Activated CD4-positive, alpha-beta T cell treated with anti-CD3 and anti-CD28 coated beads for 36 hours (primary cell): ENCODE data around the gene COX7A1. TPM values are rescaled to one million over a fixed set of nuclear protein-coding genes. Genes with fewer than 3 reads are reported as not detected.

ENCODE experiments used
- ATAC-seq: fragments of 200-7000 bp; cut with Tn5 transposase; one replicate; pipeline ENCODE4 v1.10.0; 2021; ENCODE audit warnings: mild to moderate bottlenecking, moderate library complexity
- CTCF ChIA-PET: fragments of 350-600 bp; sonication (Branson Sonifier 250); formaldehyde crosslinking; loops from one replicate; lab custom pipeline; 2021; ENCODE audit warnings: antibody characterized with exemption; lab: Charles Lee
- POLR2A ChIA-PET: fragments of 350-600 bp; sonication (Branson Sonifier 250); formaldehyde crosslinking; loops from one replicate; lab custom pipeline; 2021; ENCODE audit warnings: antibody characterized with exemption, inconsistent platforms; lab: Charles Lee
- DNase-seq: peaks from one replicate; pipeline ENCODE4 v3.0.0-alpha.2; 2020
- H3K27ac Mint-ChIP-seq: one replicate; pipeline ENCODE4 v1.8.0; 2021; ENCODE audit warnings: mixed read lengths
- H3K27me3 Mint-ChIP-seq: one replicate; pipeline ENCODE4 v1.8.0; 2021; ENCODE audit warnings: mixed read lengths
- H3K36me3 Mint-ChIP-seq: one replicate; pipeline ENCODE4 v1.8.0; 2021; ENCODE audit warnings: low read depth, mixed read lengths
- H3K4me1 Mint-ChIP-seq: one replicate; pipeline ENCODE4 v1.8.0; 2021; ENCODE audit warnings: mixed read lengths
- H3K4me3 Mint-ChIP-seq: one replicate; pipeline ENCODE4 v1.8.0; 2021; ENCODE audit warnings: mild to moderate bottlenecking, moderate library complexity, mixed read lengths
- H3K9me3 Mint-ChIP-seq: one replicate; pipeline ENCODE4 v1.8.0; 2021; ENCODE audit warnings: low read depth, mixed read lengths
- intact Hi-C, 2 experiments: fragments of 100-400 bp; cut with DNase I in 1 of 2; cut with micrococcal nuclease in 1 of 2; formaldehyde crosslinking; loops; one replicate each; pipeline versions ENCODE4 v1.14.2 to v1.15.1; 2022 to 2024; cut with DNase I, micrococcal nuclease
- total RNA-seq, 2 experiments: library from RNA; stranded (reverse); gene quantifications; one replicate each; pipeline ENCODE4 v1.2.3, GENCODE V29; 2021

Gene COX7A1
- total RNA-seq, 2 experiments from 2014 or later = not detected

DNA sequence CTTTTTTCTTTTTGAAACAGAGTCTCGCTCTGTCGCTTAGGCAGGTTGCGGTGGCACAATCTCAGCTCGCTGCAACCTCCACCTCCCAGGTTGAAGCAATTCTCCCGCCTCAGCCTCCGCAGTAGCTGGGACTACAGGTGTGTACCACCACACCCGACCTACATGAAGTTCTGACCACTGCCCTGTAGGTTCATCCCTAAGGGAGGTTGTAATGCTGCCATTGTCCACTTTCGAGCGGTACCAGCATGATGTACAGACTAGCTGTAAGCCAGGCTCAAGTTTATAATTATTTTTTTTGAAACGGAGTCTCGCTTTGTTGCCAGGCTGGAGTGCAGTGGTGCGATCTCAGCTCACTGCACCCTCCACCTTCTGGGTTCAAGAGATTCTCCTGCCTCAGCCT lies 11.6 kb upstream of the COX7A1 start:
- ChIA-PET POLR2A (interaction anchor here (0.6 kb wide), 1 partner anchor 205 kb away, joined by 6 read pairs; no protein-coding TSS in a partner anchor), CTCF (interaction anchor here (0.9 to 1.0 kb wide), 2 partner anchors 10 to 36 kb away, joined by 3 to 4 read pairs; no protein-coding TSS in a partner anchor)
- H3K4me3 Mint-ChIP-seq = no peak overlapping the region
- ATAC-seq (no peak), DNase-seq (no peak)
- intact Hi-C loops = no loop called here
- H3K27ac Mint-ChIP-seq = no peak overlapping the region
- H3K4me1 Mint-ChIP-seq = no peaks in the 10 kb centered on the region
- peaks cover 2% of the 10 kb centered on the region for H3K36me3 Mint-ChIP-seq
- H3K27me3 Mint-ChIP-seq = no peaks in the 10 kb centered on the region
- no peaks in the 10 kb centered on the region for H3K9me3 Mint-ChIP-seq

DNA sequence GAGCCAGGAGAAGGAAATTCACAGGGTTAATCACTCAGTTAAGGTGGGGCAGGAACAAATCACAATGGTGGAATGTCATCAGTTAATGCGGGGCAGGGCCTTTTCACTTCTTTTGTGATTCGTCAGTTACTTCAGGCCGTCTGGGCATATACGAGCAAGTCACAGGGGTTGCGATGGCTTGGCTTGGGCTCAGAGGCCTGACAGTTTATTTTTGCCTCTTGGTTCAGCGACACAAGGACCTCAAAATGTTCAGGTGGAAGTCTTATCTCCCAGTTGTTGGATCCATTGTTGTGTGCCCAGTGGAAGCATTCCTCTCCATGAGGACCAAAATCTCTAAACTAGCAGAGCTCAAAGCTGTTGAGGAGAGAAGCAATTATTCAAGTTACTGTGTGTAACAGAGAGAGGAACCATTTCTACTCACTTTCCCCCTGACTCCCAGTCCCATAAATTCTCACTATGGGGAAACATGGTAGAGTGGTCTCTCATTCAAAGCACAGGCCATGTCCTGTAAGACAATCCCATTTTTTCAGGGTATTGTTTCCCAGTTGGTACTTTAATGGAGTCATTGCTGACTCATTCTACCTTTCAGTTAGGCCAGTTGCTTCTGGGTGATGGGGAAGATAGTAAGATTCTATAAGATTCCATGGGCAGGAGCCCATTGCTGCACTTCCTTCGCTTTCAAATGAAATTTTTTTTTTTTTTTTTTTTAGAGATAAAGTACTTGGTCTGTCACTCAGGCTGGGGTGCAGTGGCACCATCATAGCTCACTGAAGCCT lies 8.8 kb upstream of the COX7A1 start:
- H3K4me1 Mint-ChIP-seq = no peaks in the 10 kb centered on the region
- POLR2A ChIA-PET = no interaction called here
- peaks cover 2% of the 10 kb centered on the region for H3K36me3 Mint-ChIP-seq
- no peak for ATAC-seq
- intact Hi-C loops = no loop called here
- no peak overlapping the region for H3K4me3 Mint-ChIP-seq
- H3K27me3 Mint-ChIP-seq = no peaks in the 10 kb centered on the region
- no peaks in the 10 kb centered on the region for H3K9me3 Mint-ChIP-seq
- CTCF ChIA-PET = interaction anchor here (0.7 kb wide), 1 partner anchor 18 kb away, joined by 5 read pairs; no protein-coding TSS in a partner anchor
- no peak overlapping the region for H3K27ac Mint-ChIP-seq
- DNase-seq = no peak

DNA sequence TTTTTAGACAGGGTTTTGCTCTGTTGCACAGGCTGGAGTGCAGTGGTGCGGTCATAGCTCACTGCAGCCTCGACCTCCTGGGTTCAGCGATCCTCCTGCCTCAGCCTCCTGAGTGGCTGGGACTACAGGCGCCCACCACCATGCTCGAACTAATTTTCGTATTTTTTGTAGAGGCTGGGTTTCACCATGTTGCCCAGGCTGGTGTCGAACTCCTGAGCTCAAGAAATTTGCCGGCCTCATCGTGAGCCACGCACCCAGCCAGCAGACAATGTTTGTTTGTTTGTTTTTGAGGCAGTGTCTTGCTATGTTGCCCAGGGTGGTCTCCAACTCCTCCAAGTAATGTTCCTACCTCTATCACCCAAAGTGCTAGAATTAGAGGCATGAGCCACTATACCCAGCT lies 879 bp upstream of the COX7A1 start:
- CTCF ChIA-PET = interaction anchor here (0.7 to 1.1 kb wide), 2 partner anchors 25 to 193 kb away, joined by 3 to 5 read pairs; no protein-coding TSS in a partner anchor
- DNase-seq (no peak), ATAC-seq (no peak)
- POLR2A ChIA-PET = no interaction called here
- no peak overlapping the region for H3K4me3 Mint-ChIP-seq
- H3K9me3 Mint-ChIP-seq = no peaks in the 10 kb centered on the region
- intact Hi-C loops = no loop called here
- no peak overlapping the region for H3K27ac Mint-ChIP-seq
- peaks cover 13% of the 10 kb centered on the region for H3K36me3 Mint-ChIP-seq
- no peaks in the 10 kb centered on the region for H3K4me1 Mint-ChIP-seq
- H3K27me3 Mint-ChIP-seq = no peaks in the 10 kb centered on the region

DNA sequence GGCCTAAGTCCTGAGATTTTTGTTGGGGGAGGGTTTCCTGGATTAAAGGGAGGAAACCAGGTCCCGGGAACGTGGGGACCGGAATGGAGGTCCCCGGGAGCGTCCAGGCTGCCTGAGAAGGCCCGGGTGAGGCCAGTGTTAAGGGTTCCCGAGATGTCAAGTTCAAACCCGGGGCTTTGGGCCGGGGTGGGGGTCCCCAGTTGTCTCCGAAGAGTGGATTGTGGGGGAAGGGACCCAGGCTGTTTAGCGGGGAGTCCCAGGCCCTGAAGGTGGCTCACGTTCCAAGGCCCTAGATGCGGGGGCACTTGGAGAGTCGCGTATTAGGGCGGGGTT lies 262 bp downstream of the COX7A1 start:
- no peak for ATAC-seq
- intact Hi-C loops = no loop called here
- H3K36me3 Mint-ChIP-seq = peaks cover 17% of the 10 kb centered on the region
- no peaks in the 10 kb centered on the region for H3K9me3 Mint-ChIP-seq
- DNase-seq = no peak
- H3K27me3 Mint-ChIP-seq = no peaks in the 10 kb centered on the region
- H3K27ac Mint-ChIP-seq = no peak overlapping the region
- no peak overlapping the region for H3K4me3 Mint-ChIP-seq
- ChIA-PET POLR2A (no interaction called here), CTCF (no interaction called here)
- H3K4me1 Mint-ChIP-seq = no peaks in the 10 kb centered on the region

DNA sequence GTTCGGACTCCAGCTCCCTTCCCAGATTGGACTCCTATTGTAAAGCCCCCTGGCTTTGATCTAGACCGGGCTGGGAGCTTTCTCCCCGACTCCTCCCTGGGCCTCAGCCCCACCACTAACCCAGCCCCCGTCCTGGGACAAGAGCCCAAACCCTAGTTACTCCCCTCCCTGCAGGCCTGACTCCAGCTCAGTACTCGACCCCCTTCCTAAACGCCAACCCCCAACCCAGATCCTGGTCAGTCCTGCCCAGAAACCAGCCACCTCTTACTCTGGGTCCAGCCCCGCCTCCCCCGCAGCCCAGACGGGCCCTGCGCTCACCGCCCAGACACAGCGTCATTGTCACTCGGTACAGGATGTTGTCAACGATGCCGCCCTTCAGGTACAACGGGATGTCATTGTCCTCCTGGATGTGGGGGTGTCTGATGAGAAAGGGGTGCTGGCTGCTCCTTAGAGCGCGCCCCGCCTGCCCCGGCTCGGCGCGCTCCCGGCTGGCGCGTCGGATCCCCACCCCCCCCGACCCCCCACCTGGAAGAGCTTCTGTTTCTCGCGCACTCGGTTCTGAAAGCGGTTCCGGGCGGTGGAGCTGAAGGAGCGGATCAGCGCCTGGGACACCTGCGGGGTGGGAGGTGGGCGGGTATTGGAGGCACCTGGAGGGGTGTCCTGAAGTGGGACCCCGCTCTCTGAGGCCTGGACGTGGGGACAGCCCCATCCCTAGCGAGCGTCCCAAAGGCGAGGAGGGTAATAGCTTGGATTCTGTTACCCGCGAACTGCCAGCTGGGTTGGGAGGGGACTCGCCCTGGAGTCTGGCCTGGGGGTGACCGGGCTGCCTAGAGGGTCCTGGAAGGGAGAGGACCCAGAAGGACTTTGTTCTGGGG lies 866 bp downstream of the COX7A1 start:
- H3K27ac Mint-ChIP-seq = no peak overlapping the region
- CTCF ChIA-PET = interaction anchor here (0.6 kb wide), 1 partner anchor 23 kb away, joined by 3 read pairs; no protein-coding TSS in a partner anchor
- POLR2A ChIA-PET = interaction anchor here (0.6 kb wide), 2 partner anchors 60 to 531 kb away, joined by 3 to 6 read pairs; no protein-coding TSS in a partner anchor

GRCh38 chr19:36150586-36150985 lies 1.7 kb downstream of the COX7A1 start:
- POLR2A ChIA-PET = interaction anchor here (0.6 kb wide), 2 partner anchors 61 to 532 kb away, joined by 3 to 6 read pairs; no protein-coding TSS in a partner anchor
- H3K9me3 Mint-ChIP-seq = no peaks in the 10 kb centered on the region
- intact Hi-C loops = no loop called here
- peaks cover 30% of the 10 kb centered on the region for H3K36me3 Mint-ChIP-seq
- ATAC-seq (no peak), DNase-seq (no peak)
- no peaks in the 10 kb centered on the region for H3K27me3 Mint-ChIP-seq
- H3K4me3 Mint-ChIP-seq = no peak overlapping the region
- no peaks in the 10 kb centered on the region for H3K4me1 Mint-ChIP-seq
- CTCF ChIA-PET = interaction anchor here (1.1 kb wide), 1 partner anchor 23 kb away, joined by 3 read pairs; no protein-coding TSS in a partner anchor
- H3K27ac Mint-ChIP-seq = no peak overlapping the region

More for the DNA sequence above, 866 bp downstream of the COX7A1 start:
- intact Hi-C loops = no loop called here
- Mint-ChIP-seq H3K9me3 (no peaks in the 10 kb centered on the region), H3K4me1 (no peaks in the 10 kb centered on the region), H3K4me3 (no peak overlapping the region), H3K27me3 (no peaks in the 10 kb centered on the region), H3K36me3 (peaks cover 22% of the 10 kb centered on the region)
- DNase-seq (no peak), ATAC-seq (no peak)

DNA sequence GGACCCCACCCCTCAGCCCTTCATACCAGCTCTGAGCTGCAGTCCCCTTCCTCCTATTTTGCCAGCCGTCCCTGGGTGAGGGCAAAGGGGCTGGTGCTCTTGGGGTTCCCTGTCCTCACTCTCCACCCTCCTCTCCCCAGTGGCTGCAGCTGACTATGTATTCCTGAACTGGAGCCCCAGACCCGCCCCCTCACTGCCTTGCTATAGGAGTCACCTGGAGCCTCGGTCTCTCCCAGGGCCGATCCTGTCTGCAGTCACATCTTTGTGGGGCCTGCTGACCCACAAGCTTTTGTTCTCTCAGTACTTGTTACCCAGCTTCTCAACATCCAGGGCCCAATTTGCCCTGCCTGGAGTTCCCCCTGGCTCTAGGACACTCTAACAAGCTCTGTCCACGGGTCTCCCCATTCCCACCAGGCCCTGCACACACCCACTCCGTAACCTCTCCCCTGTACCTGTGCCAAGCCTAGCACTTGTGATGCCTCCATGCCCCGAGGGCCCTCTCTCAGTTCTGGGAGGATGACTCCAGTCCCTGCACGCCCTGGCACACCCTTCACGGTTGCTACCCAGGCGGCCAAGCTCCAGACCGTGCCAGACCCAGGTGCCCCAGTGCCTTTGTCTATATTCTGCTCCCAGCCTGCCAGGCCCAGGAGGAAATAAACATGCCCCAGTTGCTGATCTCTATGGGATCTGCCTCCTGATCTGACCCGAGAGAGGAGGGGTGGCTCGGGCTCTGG lies 2.4 kb downstream of the COX7A1 start:
- POLR2A ChIA-PET = no interaction called here
- Mint-ChIP-seq H3K27me3 (no peaks in the 10 kb centered on the region), H3K36me3 (peaks cover 33% of the 10 kb centered on the region), H3K4me3 (no peak overlapping the region), H3K27ac (no peak overlapping the region), H3K9me3 (no peaks in the 10 kb centered on the region), H3K4me1 (no peaks in the 10 kb centered on the region)
- DNase-seq = no peak
- ATAC-seq = no peak
- CTCF ChIA-PET = interaction anchor here (0.5 to 1.1 kb wide), 2 partner anchors 20 to 22 kb away, joined by 3 read pairs; no protein-coding TSS in a partner anchor
- intact Hi-C loops = no loop called here

DNA sequence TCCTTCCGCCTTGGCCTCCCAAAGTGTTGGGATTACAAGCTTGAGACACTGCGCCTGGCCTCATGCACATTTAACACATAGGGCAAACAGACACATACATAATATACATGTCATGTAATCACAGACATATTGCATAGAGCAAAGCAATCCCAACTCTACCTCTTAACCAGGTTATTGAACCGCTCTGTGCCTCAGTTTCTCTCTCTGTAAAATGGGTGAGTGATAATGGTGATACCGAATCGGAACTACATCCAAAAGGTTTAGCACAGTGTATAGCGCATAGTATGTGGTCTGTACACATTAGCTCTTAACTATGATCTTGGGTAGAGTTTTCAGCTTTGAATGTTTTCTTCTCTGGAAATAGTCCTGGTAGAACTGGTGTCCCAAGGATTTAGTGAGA lies 7.6 kb downstream of the COX7A1 start:
- peaks cover 11% of the 10 kb centered on the region for H3K4me1 Mint-ChIP-seq
- no peak for DNase-seq
- no peaks in the 10 kb centered on the region for H3K27me3 Mint-ChIP-seq
- H3K9me3 Mint-ChIP-seq = no peaks in the 10 kb centered on the region
- ATAC-seq = no peak
- H3K36me3 Mint-ChIP-seq = peaks cover 54% of the 10 kb centered on the region
- no peak overlapping the region for H3K4me3 Mint-ChIP-seq
- H3K27ac Mint-ChIP-seq = no peak overlapping the region
- ChIA-PET POLR2A (no interaction called here), CTCF (interaction anchor here (2.4 kb wide), 1 partner anchor 17 kb away, joined by 12 read pairs; no protein-coding TSS in a partner anchor)
- intact Hi-C loops = no loop called here

DNA sequence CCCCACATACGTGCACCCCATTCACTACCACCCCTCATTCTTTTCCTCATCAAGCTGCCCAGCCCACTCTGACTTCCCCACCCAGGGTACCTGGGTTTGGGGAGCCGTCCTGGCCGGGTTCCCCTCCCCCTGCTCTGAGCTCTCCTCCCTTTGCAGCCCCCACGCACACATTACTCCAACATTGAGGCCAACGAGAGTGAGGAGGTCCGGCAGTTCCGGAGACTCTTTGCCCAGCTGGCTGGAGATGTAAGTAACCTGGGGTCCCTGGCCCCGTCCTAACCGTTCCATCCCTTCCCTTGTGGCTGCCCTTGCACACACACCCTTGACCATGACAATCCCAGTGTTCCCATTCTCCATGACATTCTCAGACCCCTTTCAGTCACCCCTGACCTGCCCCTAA lies 9.8 kb downstream of the COX7A1 start:
- H3K27ac Mint-ChIP-seq = no peak overlapping the region
- H3K9me3 Mint-ChIP-seq = no peaks in the 10 kb centered on the region
- H3K4me3 Mint-ChIP-seq = no peak overlapping the region
- H3K27me3 Mint-ChIP-seq = no peaks in the 10 kb centered on the region
- DNase-seq (no peak), ATAC-seq (no peak)
- CTCF ChIA-PET = no interaction called here
- POLR2A ChIA-PET = no interaction called here
- peaks cover 15% of the 10 kb centered on the region for H3K4me1 Mint-ChIP-seq
- intact Hi-C loops = no loop called here
- H3K36me3 Mint-ChIP-seq = peaks cover 45% of the 10 kb centered on the region

DNA sequence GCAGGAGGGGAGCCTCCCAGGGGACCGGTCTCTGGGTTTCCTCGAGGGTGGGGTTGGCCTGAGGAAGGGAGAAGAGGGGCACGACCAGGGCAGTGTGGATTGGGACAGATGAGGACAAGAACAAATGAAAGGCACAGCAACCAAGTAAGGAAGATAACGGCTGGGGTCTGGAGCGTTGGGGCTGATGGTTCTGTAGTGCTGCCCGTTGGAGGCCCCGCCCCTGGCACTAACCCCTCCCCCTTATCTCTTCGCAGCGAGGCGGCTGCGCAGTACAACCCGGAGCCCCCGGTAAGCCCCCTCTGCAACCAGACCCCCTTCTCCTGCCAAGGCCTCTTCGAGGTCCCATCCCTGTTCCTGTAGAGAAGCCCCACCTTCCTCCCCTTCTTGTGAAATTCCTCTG lies 10.2 kb downstream of the COX7A1 start:
- DNase-seq (no peak), ATAC-seq (no peak)
- ChIA-PET CTCF (no interaction called here), POLR2A (no interaction called here)
- intact Hi-C loops = no loop called here
- Mint-ChIP-seq H3K4me3 (no peak overlapping the region), H3K9me3 (no peaks in the 10 kb centered on the region), H3K36me3 (peaks cover 42% of the 10 kb centered on the region), H3K4me1 (peaks cover 18% of the 10 kb centered on the region), H3K27me3 (no peaks in the 10 kb centered on the region), H3K27ac (no peak overlapping the region)
